ENCODE data around the gene KCNJ1. TPM values are rescaled to one million over a fixed set of nuclear protein-coding genes. Genes with fewer than 3 reads are reported as not detected.

Gene KCNJ1
- total and polyA plus RNA-seq, 2 donors (not counting 3 experiments of a cell fraction or from before 2014, with no cell fraction given) = not detected

GRCh38 chr11:128905345-128906184, 38.5 kb upstream of the KCNJ1 start:
- no peak overlapping the region for H3K9ac ChIP-seq (replicated peaks; ENCODE audit: extremely low read depth, insufficient read depth, low read length)
- DNase-seq (ENCODE audit: low read depth, low spot score) = no peak
- H3K4me1 ChIP-seq (ENCODE audit: control insufficient read depth, extremely low read depth, insufficient read depth, low read length) = peaks cover 17% of the 10 kb centered on the region
- no TSS peak for BruUV-seq (replicated peaks)
- no peaks in the 10 kb centered on the region for H4K20me1 ChIP-seq (replicated peaks; ENCODE audit: control insufficient read depth, extremely low read depth, insufficient read depth, low read length)
- dilution Hi-C loops (cut with MboI; ENCODE audit: extremely low pct_ligation_motif_present, low sequenced_read_pairs) (no loop called here), intact Hi-C loops (cut with micrococcal nuclease) (loop anchor here (1.0 kb wide), 1 partner anchor 15 kb away; no protein-coding TSS in a partner anchor)
- FAIRE-seq = no peak
- POLR2A ChIA-PET = no interaction called here
- H3K4me2 ChIP-seq (ENCODE audit: insufficient read depth, low read length) = peak overlapping the region; percentile 44
- H2AFZ ChIP-seq (ENCODE audit: low read depth, low read length) = peak overlapping the region; percentile 66
- CTCF ChIA-PET = interaction anchor here (0.5 to 10.7 kb wide), 12 partner anchors 9 to 748 kb away, joined by 3 to 141 read pairs (median 4); partner anchors contain the start of gene KCNJ5
- H3K4me3 ChIP-seq (replicated peaks in 1 of 3; ENCODE audit: insufficient read depth in 1 of 3, low read depth in 1 of 3, low read length in 3 of 3) = peak overlapping the region in 1 of 3 experiments; percentile 40
- H3K36me3 ChIP-seq (ENCODE audit: control insufficient read depth in 2 of 2, extremely low read depth in 1 of 2, insufficient read depth in 2 of 2, low read length in 2 of 2) = no peaks in the 10 kb centered on the region
- peaks cover 22 to 23% of the 10 kb centered on the region in 2 experiments for H3K27me3 ChIP-seq (ENCODE audit: control insufficient read depth in 2 of 2, insufficient read depth in 2 of 2, low read length in 2 of 2)
- no peaks in the 10 kb centered on the region for H3K9me1 ChIP-seq (replicated peaks; ENCODE audit: control insufficient read depth, extremely low read depth, insufficient read depth, low read length)
- no peaks in the 10 kb centered on the region for H3K9me3 ChIP-seq (replicated peaks; ENCODE audit: control insufficient read depth, insufficient read depth, low read length)
- no peaks in the 10 kb centered on the region for H3K79me2 ChIP-seq (ENCODE audit: control insufficient read depth, insufficient read depth, low read length)
- H3K27ac ChIP-seq (ENCODE audit: insufficient read depth, low read depth, low read length) = no peak overlapping the region
- TF ChIP-seq GATA2 (IDR thresholded peaks at IDR 0.05; ENCODE audit: insufficient read depth, insufficient read length, low read depth, low read length) (no peak), CTCF (IDR thresholded peaks at IDR 0.05; ENCODE audit: extremely low read depth in 1 of 2, insufficient read depth in 1 of 2, low read depth in 1 of 2, low read length in 2 of 2) (peak; percentile 19 to 41)
